ENCODE data around the gene TMA7B.

Gene TMA7B
- 3.9 to 7.0 reads per million in 2 donors for total RNA-seq

GRCh38 chr22:39959640-39960447 is at the start of gene TMA7B:
Gene TMA7B, plus strand, starts transcription at chr22:39960397. Its CDS starts 3,978 bp downstream, at chr22:39964375.
- DNase-seq, result peak; percentile 19

- DNase-seq, result no peak
Observed at GRCh38 chr22:39910876-39911613, 49.2 kb upstream of the TMA7B start.

GRCh38 chr22:39913321-39913720 is 46.9 kb upstream of the TMA7B start:
- DNase-seq, result no peak

- no peak for DNase-seq
Observed at GRCh38 chr22:39913886-39914285, 46.3 kb upstream of the TMA7B start.

GRCh38 chr22:39914584-39914983 is 45.6 kb upstream of the TMA7B start:
- DNase-seq, result no peak

- DNase-seq, result no peak
Observed at GRCh38 chr22:39915295-39915726, 44.9 kb upstream of the TMA7B start.

GRCh38 chr22:39916496-39916895 is 43.7 kb upstream of the TMA7B start:
- no peak for DNase-seq

GRCh38 chr22:39917197-39917643 is 43.0 kb upstream of the TMA7B start:
- no peak for DNase-seq

- DNase-seq, result no peak
Observed at GRCh38 chr22:39917776-39918495, 42.3 kb upstream of the TMA7B start.

- peak; percentile 44 for DNase-seq
Observed at GRCh38 chr22:39920134-39920743, 40.0 kb upstream of the TMA7B start.

GRCh38 chr22:39923696-39924095 is 36.5 kb upstream of the TMA7B start:
- DNase-seq, result no peak

GRCh38 chr22:39924286-39924685 is 35.9 kb upstream of the TMA7B start:
- DNase-seq, result no peak

GRCh38 chr22:39925273-39925672 is 34.9 kb upstream of the TMA7B start:
- no peak for DNase-seq

- no peak for DNase-seq
Observed at GRCh38 chr22:39925909-39926679, 34.1 kb upstream of the TMA7B start.

- DNase-seq, result no peak
Observed at GRCh38 chr22:39926753-39927152, 33.4 kb upstream of the TMA7B start.

- no peak for DNase-seq
Observed at GRCh38 chr22:39927544-39927943, 32.7 kb upstream of the TMA7B start.

GRCh38 chr22:39928536-39929520 is 31.4 kb upstream of the TMA7B start:
- DNase-seq, result no peak

- DNase-seq, result no peak
Observed at GRCh38 chr22:39931251-39931650, 28.9 kb upstream of the TMA7B start.

- no peak for DNase-seq
Observed at GRCh38 chr22:39932166-39932565, 28.0 kb upstream of the TMA7B start.

GRCh38 chr22:39932918-39933649 is 27.1 kb upstream of the TMA7B start:
- peak; percentile 44 for DNase-seq

Data from T-helper 9 cell (primary cell).